GM12864 (cell line): ENCODE measurements around the gene DPYSL4.

Source experiments
- DNase-seq: peaks from one replicate; pipeline ENCODE4 v3.0.0-alpha.2; 2011; ENCODE audit warnings: low read depth
- H3K4me3 ChIP-seq: 2 replicates; pipeline ENCODE4 v1.5.1; 2011; ENCODE audit warnings: mild to moderate bottlenecking, low read depth, low read length, control low read depth
- CTCF ChIP-seq: IDR thresholded peaks from 2 replicates; pipeline ENCODE4 v1.5.1; 2011; ENCODE audit warnings: low read depth, mild to moderate bottlenecking, moderate library complexity, low read length, control low read depth, inconsistent platforms; ENCODE audit errors: missing control alignments

DPYSL4 gene

GRCh38 chr10:132145521-132146185 is 41.1 kb upstream of the DPYSL4 start:
- H3K4me3 ChIP-seq: no peak overlapping the region
- no peak for TF ChIP-seq CTCF
- DNase-seq: no peak

GRCh38 chr10:132146271-132146671 is 40.5 kb upstream of the DPYSL4 start:
- no peak overlapping the region for H3K4me3 ChIP-seq
- no peak for TF ChIP-seq CTCF
- no peak for DNase-seq

GRCh38 chr10:132146941-132147915 is 39.5 kb upstream of the DPYSL4 start:
- H3K4me3 ChIP-seq: no peak overlapping the region
- no peak for DNase-seq
- no peak for TF ChIP-seq CTCF

GRCh38 chr10:132148261-132149251 is 38.2 kb upstream of the DPYSL4 start:
- no peak overlapping the region for H3K4me3 ChIP-seq
- TF ChIP-seq CTCF: no peak
- DNase-seq: no peak

- H3K4me3 ChIP-seq: no peak overlapping the region
- no peak for TF ChIP-seq CTCF
- no peak for DNase-seq
Observed at GRCh38 chr10:132149271-132149670, 37.5 kb upstream of the DPYSL4 start.

GRCh38 chr10:132149917-132150316 is 36.8 kb upstream of the DPYSL4 start:
- H3K4me3 ChIP-seq: no peak overlapping the region
- no peak for DNase-seq
- TF ChIP-seq CTCF: no peak
